Keratinocyte (primary cell): ENCODE results near the gene RNF182. TPM values are rescaled to one million over a fixed set of nuclear protein-coding genes. Genes with fewer than 3 reads are reported as not detected.

Source experiments
- DNase-seq: peaks from one replicate; pipeline ENCODE4 v3.0.0-alpha.2; 2011; ENCODE audit warnings: low read depth, missing footprints, low spot score
- FAIRE-seq: peaks from 2 replicates; lab custom pipeline; 2011; peaks lifted over from hg19 to GRCh38; lab: Jason Lieb, UNC
- H2AFZ ChIP-seq: 2 replicates; pipeline ENCODE4 v1.6.0; 2012; ENCODE audit warnings: low read length, control low read depth, inconsistent platforms; ENCODE audit not compliant: control insufficient read depth
- H3K27ac ChIP-seq: 2 replicates; pipeline ENCODE4 v1.5.1; 2011; ENCODE audit warnings: low read length; ENCODE audit not compliant: control insufficient read depth, insufficient read depth
- H3K27me3 ChIP-seq: 3 replicates; pipeline ENCODE4 v1.6.0; 2011; ENCODE audit warnings: low read length; ENCODE audit not compliant: control insufficient read depth, insufficient read depth; ENCODE audit errors: extremely low read depth
- H3K36me3 ChIP-seq, 2 experiments: 2 replicates in 1 of 2; 3 replicates in 1 of 2; pipeline ENCODE4 v1.5.1; 2011; ENCODE audit warnings: low read length in 2 of 2, mild to moderate bottlenecking in 1 of 2; ENCODE audit not compliant: control insufficient read depth in 2 of 2, insufficient read depth in 2 of 2; ENCODE audit errors: extremely low read depth in 1 of 2
- H3K4me1 ChIP-seq: 3 replicates; pipeline ENCODE4 v1.5.1; 2011; ENCODE audit warnings: low read length; ENCODE audit not compliant: control insufficient read depth, insufficient read depth; ENCODE audit errors: extremely low read depth
- H3K4me2 ChIP-seq: 3 replicates; pipeline ENCODE4 v1.6.0; 2011; ENCODE audit warnings: low read depth, low read length; ENCODE audit not compliant: control insufficient read depth, insufficient read depth; ENCODE audit errors: extremely low read depth
- H3K4me3 ChIP-seq, 3 experiments: fragments of 200-600 bp in 1 of 3; sonication (generic) in 1 of 3; 2 replicates in 2 of 3; 3 replicates in 1 of 3; pipeline ENCODE4 v1.5.1; 2011 to 2016; ENCODE audit warnings: low read length in 3 of 3, mild to moderate bottlenecking in 3 of 3, control low read depth in 2 of 3, inconsistent platforms in 1 of 3, low read depth in 1 of 3, mixed read lengths in 1 of 3, mixed run types in 1 of 3, moderate library complexity in 1 of 3; ENCODE audit not compliant: control insufficient read depth in 2 of 3, insufficient read depth in 2 of 3; ENCODE audit errors: extremely low read depth in 1 of 3
- H3K79me2 ChIP-seq: 2 replicates; pipeline ENCODE4 v1.6.0; 2012; ENCODE audit warnings: low read length; ENCODE audit not compliant: control insufficient read depth, insufficient read depth
- H3K9ac ChIP-seq: 3 replicates; pipeline ENCODE4 v1.6.0; 2011; ENCODE audit warnings: low read length; ENCODE audit not compliant: control insufficient read depth, insufficient read depth; ENCODE audit errors: extremely low read depth
- H3K9me1 ChIP-seq: 3 replicates; pipeline ENCODE4 v1.6.0; 2011; ENCODE audit warnings: low read length; ENCODE audit not compliant: control insufficient read depth, insufficient read depth; ENCODE audit errors: extremely low read depth
- H3K9me3 ChIP-seq: 2 replicates; pipeline ENCODE4 v1.5.1; 2012; ENCODE audit warnings: low read depth, low read length; ENCODE audit not compliant: control insufficient read depth
- H4K20me1 ChIP-seq: 3 replicates; pipeline ENCODE4 v1.6.0; 2011; ENCODE audit warnings: low read length; ENCODE audit not compliant: control insufficient read depth, insufficient read depth; ENCODE audit errors: extremely low read depth
- EZH2 ChIP-seq: IDR thresholded peaks from one replicate; pipeline ENCODE4 v1.6.1; 2012; ENCODE audit warnings: inconsistent platforms, mild to moderate bottlenecking, low read length, moderate library complexity
- dilution Hi-C: fragments of 300-500 bp; cut with MboI; formaldehyde crosslinking; loops from one replicate; pipeline ENCODE4 v1.7.0; 2020; ENCODE audit warnings: low sequenced_read_pairs; ENCODE audit not compliant: extremely low pct_ligation_motif_present
- polyA plus RNA-seq, 5 experiments: library from polyadenylated mRNA; depleted of rRNA in 3 of 5; stranded (reverse) in 3 of 5; stranded (forward) in 1 of 5; unstranded in 1 of 5; fragments of >200 nt; gene quantifications; 1 replicate in 1 of 5; 2 replicates in 3 of 5; 3 replicates in 1 of 5; pipeline versions ENCODE4 v1.2.1 to v1.2.3, GENCODE V29; 2011 to 2012; ENCODE audit warnings: missing spikeins in 2 of 5, low read depth in 1 of 5, low replicate concordance in 1 of 5
- TF ChIP-seq, protein P1 (sequence below), 3 experiments: IDR thresholded peaks in 1 of 3; conservative IDR thresholded peaks in 1 of 3; optimal IDR thresholded peaks in 1 of 3; 2 replicates in 2 of 3; 3 replicates in 1 of 3; pipeline versions ENCODE3 to v1.5.1; 2011; ENCODE audit warnings: low read length in 3 of 3, mild to moderate bottlenecking in 3 of 3, moderate library complexity in 2 of 3, control low read depth in 1 of 3, inconsistent platforms in 1 of 3; ENCODE audit not compliant: insufficient read depth in 2 of 3; ENCODE audit errors: extremely low read depth in 1 of 3

The RNF182 gene
- polyA plus RNA-seq, 1 donor (not counting 4 experiments of a cell fraction or from before 2014, with no cell fraction given) = 2.0 TPM

DNA sequence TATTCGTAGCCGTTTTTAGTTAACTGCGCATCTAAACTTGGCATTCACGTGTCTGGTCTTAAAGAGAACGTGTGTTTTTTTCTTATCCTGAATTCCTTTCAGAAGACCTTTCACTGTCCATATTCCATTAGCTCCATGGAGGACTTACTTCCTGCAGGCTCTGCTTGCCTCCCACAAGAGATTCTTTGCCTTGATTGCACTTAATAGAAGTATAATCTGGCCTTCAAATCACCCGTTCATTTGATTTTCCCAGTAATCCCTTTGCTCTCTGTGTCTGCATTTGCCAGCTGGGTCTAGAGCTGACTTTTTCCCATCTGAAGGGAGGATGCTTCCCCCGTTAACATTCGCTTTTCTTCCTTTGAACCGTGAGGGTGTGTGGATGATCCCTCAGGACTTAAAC is 79.5 kb downstream of the RNF182 start:
- Histone ChIP-seq H3K4me3 (no peak overlapping the region), H3K36me3 (no peaks in the 10 kb centered on the region), H3K79me2 (no peaks in the 10 kb centered on the region), H2AFZ (no peak overlapping the region), H3K9me1 (no peaks in the 10 kb centered on the region), H3K27ac (no peak overlapping the region), H3K4me1 (peaks cover 19% of the 10 kb centered on the region), H3K27me3 (no peaks in the 10 kb centered on the region), H3K4me2 (no peak overlapping the region), H3K9ac (no peak overlapping the region), H3K9me3 (no peaks in the 10 kb centered on the region), H4K20me1 (no peaks in the 10 kb centered on the region)
- dilution Hi-C loops = no loop called here
- DNase-seq (no peak), FAIRE-seq (no peak)
- TF ChIP-seq EZH2 = no peak
- TF ChIP-seq, protein P1, sequence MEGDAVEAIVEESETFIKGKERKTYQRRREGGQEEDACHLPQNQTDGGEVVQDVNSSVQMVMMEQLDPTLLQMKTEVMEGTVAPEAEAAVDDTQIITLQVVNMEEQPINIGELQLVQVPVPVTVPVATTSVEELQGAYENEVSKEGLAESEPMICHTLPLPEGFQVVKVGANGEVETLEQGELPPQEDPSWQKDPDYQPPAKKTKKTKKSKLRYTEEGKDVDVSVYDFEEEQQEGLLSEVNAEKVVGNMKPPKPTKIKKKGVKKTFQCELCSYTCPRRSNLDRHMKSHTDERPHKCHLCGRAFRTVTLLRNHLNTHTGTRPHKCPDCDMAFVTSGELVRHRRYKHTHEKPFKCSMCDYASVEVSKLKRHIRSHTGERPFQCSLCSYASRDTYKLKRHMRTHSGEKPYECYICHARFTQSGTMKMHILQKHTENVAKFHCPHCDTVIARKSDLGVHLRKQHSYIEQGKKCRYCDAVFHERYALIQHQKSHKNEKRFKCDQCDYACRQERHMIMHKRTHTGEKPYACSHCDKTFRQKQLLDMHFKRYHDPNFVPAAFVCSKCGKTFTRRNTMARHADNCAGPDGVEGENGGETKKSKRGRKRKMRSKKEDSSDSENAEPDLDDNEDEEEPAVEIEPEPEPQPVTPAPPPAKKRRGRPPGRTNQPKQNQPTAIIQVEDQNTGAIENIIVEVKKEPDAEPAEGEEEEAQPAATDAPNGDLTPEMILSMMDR (optimal IDR thresholded peaks at IDR 0.05 in 1 of 3, IDR thresholded peaks at IDR 0.05 in 1 of 3, conservative IDR thresholded peaks at IDR 0.05 in 1 of 3; ENCODE audit: extremely low read depth in 1 of 3, insufficient read depth in 2 of 3, low read length in 3 of 3) = no peak

DNA sequence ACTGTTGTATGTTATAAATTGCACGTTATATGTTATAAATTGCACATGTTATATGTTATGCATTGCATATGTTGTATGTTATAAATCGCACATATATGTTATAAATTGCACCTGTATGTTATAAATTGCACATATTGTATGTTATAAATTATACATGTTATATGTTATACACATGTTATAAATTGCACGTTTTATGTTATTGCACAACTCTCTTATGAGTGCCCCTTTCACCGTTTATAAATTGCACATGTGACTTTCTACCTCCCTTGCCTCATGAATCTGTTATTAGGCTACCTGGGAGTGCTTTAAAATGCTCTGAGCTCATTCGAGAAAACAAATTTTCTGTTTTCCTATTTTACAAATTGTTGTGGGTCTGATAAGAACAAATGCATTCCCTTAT is 84.1 kb downstream of the RNF182 start:
- Histone ChIP-seq H3K9me1 (no peaks in the 10 kb centered on the region), H3K27me3 (no peaks in the 10 kb centered on the region), H3K4me3 (no peak overlapping the region), H3K79me2 (no peaks in the 10 kb centered on the region), H3K4me2 (no peak overlapping the region), H3K9me3 (no peaks in the 10 kb centered on the region), H3K27ac (no peak overlapping the region), H2AFZ (no peak overlapping the region), H3K36me3 (no peaks in the 10 kb centered on the region), H3K4me1 (no peaks in the 10 kb centered on the region), H3K9ac (no peak overlapping the region), H4K20me1 (no peaks in the 10 kb centered on the region)
- TF ChIP-seq EZH2 = no peak
- TF ChIP-seq, protein P1 (optimal IDR thresholded peaks at IDR 0.05 in 1 of 3, IDR thresholded peaks at IDR 0.05 in 1 of 3, conservative IDR thresholded peaks at IDR 0.05 in 1 of 3; ENCODE audit: extremely low read depth in 1 of 3, insufficient read depth in 2 of 3, low read length in 3 of 3) = no peak
- FAIRE-seq = no peak
- dilution Hi-C loops = no loop called here
- no peak for DNase-seq
